Daoy (cell line): ENCODE measurements around the gene BCLAF3. TPM values are rescaled to one million over a fixed set of nuclear protein-coding genes. Genes with fewer than 3 reads are reported as not detected.

Experiments
- DNase-seq: peaks from one replicate; pipeline ENCODE4 v3.0.0-alpha.2; 2015; ENCODE audit warnings: low read depth
- total RNA-seq: library from RNA; depleted of rRNA; stranded (reverse); fragments of >200 nt; shearing (Covaris generic); gene quantifications from 2 replicates; pipeline ENCODE4 v1.2.3, GENCODE V29; 2014; rRNA removed

The BCLAF3 gene
- total RNA-seq, 1 experiment from 2014 or later = 2.1 TPM

- no peak for DNase-seq
Observed at GRCh38 chrX:19966056-19966455, 24.8 kb downstream of the BCLAF3 start.

GRCh38 chrX:19964017-19964710, 26.7 kb downstream of the BCLAF3 start:
- peak; percentile 4 for DNase-seq

GRCh38 chrX:19960913-19961312, 29.9 kb downstream of the BCLAF3 start:
- no peak for DNase-seq

- peak; percentile 0 for DNase-seq
Observed at GRCh38 chrX:19958552-19959486, 32.0 kb downstream of the BCLAF3 start.

GRCh38 chrX:19956923-19957322, 33.9 kb downstream of the BCLAF3 start:
- no peak for DNase-seq

GRCh38 chrX:19956306-19956705, 34.6 kb downstream of the BCLAF3 start:
- DNase-seq = no peak

GRCh38 chrX:19955306-19955705, 35.6 kb downstream of the BCLAF3 start:
- no peak for DNase-seq

- no peak for DNase-seq
Observed at GRCh38 chrX:19954335-19955096, 36.3 kb downstream of the BCLAF3 start.

- no peak for DNase-seq
Observed at GRCh38 chrX:19953145-19953544, 37.7 kb downstream of the BCLAF3 start.

- no peak for DNase-seq
Observed at GRCh38 chrX:19949340-19949739, 41.5 kb downstream of the BCLAF3 start.

GRCh38 chrX:19947612-19948011, 43.2 kb downstream of the BCLAF3 start:
- no peak for DNase-seq

Other genes with a start within 250 kb of the BCLAF3 start
- gene SH3KBP1, start 103.5 kb downstream of the BCLAF3 start, total RNA-seq = 13.0 and 15.4 TPM in 2 replicates
- 1.7 and 3.7 TPM in 2 replicates for gene MAP7D2, start 125.8 kb upstream of the BCLAF3 start, total RNA-seq
- gene EIF1AX, start 150.8 kb upstream of the BCLAF3 start, total RNA-seq = 47.5 and 52.7 TPM in 2 replicates